Measurements from ENCODE around the gene TTBK1.

DNA sequence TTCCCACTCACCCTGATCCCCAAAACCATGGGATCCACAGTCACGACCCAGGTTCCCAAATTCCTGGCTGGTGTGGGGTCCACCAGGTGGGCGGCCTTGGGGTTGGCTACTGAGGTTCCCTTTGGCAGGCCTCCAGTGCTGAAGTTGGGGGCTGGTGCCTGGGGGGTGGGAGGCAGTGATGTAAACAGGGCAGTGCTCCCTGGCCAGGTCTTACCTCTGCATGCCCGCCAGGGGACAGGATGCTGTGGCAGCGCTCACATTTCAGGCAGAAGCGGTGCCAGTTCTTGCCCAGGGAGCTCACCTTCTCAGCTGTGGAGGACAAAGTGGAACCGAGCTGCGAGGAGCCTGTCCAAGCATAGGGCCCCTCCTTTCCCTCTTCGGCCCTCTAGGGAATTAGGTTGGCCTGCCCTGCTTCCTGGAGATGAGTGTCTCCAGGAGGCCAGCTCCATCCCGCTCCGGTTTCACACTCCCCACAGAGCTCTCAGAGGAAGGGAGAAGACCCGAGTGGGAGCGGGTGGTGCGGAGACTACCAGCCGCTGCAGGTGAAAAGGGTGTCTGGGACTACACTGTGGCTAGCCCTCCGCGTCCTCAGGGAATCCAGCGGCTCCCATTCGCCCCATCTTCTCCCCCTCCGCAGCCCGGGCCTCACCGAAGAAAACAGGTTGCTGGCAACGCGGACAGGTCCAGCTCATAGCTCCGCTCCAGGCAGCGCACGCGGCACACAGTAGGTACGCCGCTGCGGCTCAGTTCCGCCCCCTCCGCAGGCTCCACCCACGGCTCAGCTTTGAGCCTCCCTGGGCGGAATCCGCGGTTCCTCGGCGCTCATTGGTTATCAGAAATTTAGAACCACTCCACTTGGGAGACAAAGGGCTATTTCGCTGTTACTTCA is 65.1 kb downstream of the TTBK1 start, which contains the start of gene CRIP3:
- no peak for TF ChIP-seq POLR2A (IDR thresholded peaks at IDR 0.05)
- TF ChIP-seq, protein P1, sequence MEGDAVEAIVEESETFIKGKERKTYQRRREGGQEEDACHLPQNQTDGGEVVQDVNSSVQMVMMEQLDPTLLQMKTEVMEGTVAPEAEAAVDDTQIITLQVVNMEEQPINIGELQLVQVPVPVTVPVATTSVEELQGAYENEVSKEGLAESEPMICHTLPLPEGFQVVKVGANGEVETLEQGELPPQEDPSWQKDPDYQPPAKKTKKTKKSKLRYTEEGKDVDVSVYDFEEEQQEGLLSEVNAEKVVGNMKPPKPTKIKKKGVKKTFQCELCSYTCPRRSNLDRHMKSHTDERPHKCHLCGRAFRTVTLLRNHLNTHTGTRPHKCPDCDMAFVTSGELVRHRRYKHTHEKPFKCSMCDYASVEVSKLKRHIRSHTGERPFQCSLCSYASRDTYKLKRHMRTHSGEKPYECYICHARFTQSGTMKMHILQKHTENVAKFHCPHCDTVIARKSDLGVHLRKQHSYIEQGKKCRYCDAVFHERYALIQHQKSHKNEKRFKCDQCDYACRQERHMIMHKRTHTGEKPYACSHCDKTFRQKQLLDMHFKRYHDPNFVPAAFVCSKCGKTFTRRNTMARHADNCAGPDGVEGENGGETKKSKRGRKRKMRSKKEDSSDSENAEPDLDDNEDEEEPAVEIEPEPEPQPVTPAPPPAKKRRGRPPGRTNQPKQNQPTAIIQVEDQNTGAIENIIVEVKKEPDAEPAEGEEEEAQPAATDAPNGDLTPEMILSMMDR (IDR thresholded peaks at IDR 0.05): peak in 4 of 7 experiments; percentile 7 to 27 (median 20)
- no peak for TF ChIP-seq EP300 (IDR thresholded peaks at IDR 0.05)
